Neural crest cell (in vitro differentiated cells): ENCODE measurements around the gene RPLP2. TPM values are rescaled to one million over a fixed set of nuclear protein-coding genes. Genes with fewer than 3 reads are reported as not detected.

Source experiments
- DNase-seq: peaks from one replicate; pipeline ENCODE4 v3.0.0; 2021; ENCODE audit warnings: low read depth, mixed read lengths, low spot score
- H3K27ac Mint-ChIP-seq: one replicate; pipeline ENCODE4 v1.8.0; 2021; ENCODE audit warnings: mild to moderate bottlenecking, mixed read lengths; ENCODE audit not compliant: unreplicated experiment
- H3K27me3 Mint-ChIP-seq: 2 replicates; pipeline ENCODE4 v1.8.0; 2021; ENCODE audit warnings: low read depth, mild to moderate bottlenecking, mixed read lengths
- H3K36me3 Mint-ChIP-seq: 2 replicates; pipeline ENCODE4 v1.8.0; 2021; ENCODE audit warnings: low read depth, mild to moderate bottlenecking, mixed read lengths
- H3K4me1 Mint-ChIP-seq: 2 replicates; pipeline ENCODE4 v1.8.0; 2021; ENCODE audit warnings: mixed read lengths
- H3K4me3 Mint-ChIP-seq: one replicate; pipeline ENCODE4 v1.8.0; 2021; ENCODE audit warnings: mild to moderate bottlenecking, mixed read lengths
- H3K9me3 Mint-ChIP-seq: 2 replicates; pipeline ENCODE4 v1.8.0; 2021; ENCODE audit warnings: mixed read lengths
- total RNA-seq: library from RNA; stranded (reverse); gene quantifications from 2 replicates; pipeline ENCODE4 v1.2.1, GENCODE V29; 2021
- TF ChIP-seq, protein P1 (sequence below): fragments of 200-600 bp; sonication (generic); conservative IDR thresholded peaks from 2 replicates; pipeline ENCODE4 v1.5.0; 2021; ENCODE audit warnings: antibody characterized with exemption, mild to moderate bottlenecking

RPLP2 gene
- total RNA-seq, 1 donor from 2014 or later: 1,810 TPM

DNA sequence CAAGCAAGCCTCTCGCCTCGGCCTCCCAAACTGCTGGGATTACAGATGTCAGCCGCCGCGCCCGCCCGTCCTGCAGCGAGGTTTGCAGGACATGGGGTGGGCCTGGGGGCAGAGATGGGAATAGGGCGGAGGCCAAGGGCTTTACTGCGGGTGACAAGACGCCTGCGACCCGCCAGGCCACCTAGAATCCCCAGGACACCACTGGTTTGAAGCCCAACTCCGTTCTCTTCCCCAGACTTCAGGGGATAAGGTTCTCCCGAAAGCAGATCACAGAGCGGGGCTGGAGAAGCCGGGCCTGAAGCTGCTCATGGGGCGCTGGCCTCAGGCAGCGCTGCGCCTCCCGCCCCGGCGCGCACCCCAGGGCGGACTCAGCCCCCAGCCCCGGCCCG is 32.2 kb downstream of the RPLP2 start:
- Mint-ChIP-seq H3K27me3 (peaks cover 10% of the 10 kb centered on the region), H3K4me1 (peaks cover 18% of the 10 kb centered on the region), H3K4me3 (peak overlapping the region; percentile 92), H3K9me3 (no peaks in the 10 kb centered on the region), H3K27ac (no peak overlapping the region), H3K36me3 (peaks cover 5% of the 10 kb centered on the region)
- no peak for DNase-seq
- TF ChIP-seq, protein P1, sequence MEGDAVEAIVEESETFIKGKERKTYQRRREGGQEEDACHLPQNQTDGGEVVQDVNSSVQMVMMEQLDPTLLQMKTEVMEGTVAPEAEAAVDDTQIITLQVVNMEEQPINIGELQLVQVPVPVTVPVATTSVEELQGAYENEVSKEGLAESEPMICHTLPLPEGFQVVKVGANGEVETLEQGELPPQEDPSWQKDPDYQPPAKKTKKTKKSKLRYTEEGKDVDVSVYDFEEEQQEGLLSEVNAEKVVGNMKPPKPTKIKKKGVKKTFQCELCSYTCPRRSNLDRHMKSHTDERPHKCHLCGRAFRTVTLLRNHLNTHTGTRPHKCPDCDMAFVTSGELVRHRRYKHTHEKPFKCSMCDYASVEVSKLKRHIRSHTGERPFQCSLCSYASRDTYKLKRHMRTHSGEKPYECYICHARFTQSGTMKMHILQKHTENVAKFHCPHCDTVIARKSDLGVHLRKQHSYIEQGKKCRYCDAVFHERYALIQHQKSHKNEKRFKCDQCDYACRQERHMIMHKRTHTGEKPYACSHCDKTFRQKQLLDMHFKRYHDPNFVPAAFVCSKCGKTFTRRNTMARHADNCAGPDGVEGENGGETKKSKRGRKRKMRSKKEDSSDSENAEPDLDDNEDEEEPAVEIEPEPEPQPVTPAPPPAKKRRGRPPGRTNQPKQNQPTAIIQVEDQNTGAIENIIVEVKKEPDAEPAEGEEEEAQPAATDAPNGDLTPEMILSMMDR: no peak

DNA sequence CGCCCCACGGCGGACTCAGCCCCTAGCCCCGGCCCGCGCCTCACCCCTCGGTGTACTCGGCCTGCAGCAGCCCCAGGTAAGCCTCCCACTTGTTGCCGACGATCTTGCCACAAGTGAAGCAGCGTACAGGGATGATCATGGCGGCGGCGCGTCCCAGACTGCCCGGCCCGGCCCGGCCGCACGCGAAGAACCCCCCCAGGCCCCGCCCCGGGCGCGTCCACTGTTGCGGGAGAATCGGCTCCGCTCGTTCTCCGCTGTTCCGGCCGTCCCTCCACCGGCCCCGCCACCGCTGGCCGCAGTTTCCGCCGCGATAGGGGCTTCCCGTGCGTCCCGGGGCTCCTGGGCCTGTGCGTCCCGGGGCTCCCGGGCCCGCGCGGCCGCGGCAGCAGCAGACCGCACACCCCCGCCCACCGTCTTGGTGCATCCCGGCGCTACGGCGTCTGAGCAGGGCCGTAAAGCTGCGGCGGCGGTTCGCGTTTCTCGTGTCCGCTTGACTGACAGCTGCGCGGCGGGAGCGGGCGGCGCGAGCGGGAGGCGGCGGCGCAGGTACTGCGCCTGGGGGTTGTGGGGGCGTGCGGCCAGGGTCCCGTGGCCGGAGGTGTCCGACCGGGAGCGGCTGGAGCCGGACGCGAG is 32.7 kb downstream of the RPLP2 start, which contains the start of the genes POLR2L and TSPAN4:
Gene POLR2L, minus strand, starts transcription at position 160 of the 633 bp plus-strand sequence. Its CDS starts 21 bp downstream, at position 139.
Gene TSPAN4, plus strand, starts transcription at position 483 of the 633 bp plus-strand sequence. CDS start 7,453 bp downstream, outside the sequence.
- DNase-seq: peak; percentile 84
- Mint-ChIP-seq H3K27me3 (peaks cover 10% of the 10 kb centered on the region), H3K9me3 (no peaks in the 10 kb centered on the region), H3K36me3 (peaks cover 5% of the 10 kb centered on the region), H3K4me3 (peak within 1 kb of the TSS; percentile 92), H3K4me1 (peaks cover 18% of the 10 kb centered on the region), H3K27ac (peak within 1 kb of the TSS; percentile 43)
- TF ChIP-seq, protein P1: no peak

DNA sequence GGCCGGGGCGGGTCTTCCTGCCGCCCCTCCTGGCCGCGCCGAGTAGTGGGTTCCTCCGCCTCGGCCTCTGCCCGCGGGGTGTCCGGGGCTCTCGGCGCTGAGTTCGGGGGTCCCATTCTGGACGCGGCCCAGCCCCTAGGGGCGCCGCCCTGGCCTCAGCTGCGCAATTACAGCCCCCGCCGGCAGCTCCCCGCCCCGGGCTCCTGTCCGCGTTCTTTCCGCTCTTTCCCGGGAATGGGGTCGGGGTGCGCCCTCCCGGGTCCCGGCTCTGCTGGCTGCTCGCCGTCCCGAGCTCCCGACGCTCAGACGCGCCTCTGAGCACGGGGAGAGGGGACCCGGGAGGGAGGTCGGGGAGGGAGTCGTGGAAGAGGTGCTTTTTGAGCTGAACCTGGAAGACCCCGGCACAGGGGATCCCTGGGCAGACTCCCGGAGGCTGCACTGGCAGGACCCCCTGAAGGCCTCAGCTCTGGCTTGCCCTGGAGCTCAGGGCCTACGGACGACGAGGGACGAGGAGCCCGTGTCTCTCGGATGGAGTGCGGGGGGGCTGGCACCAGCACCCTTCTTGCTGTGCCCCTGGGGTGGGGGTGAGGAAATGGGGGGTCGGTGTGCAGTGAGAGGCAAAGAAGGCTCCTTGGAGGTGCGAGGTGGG is 33.4 kb downstream of the RPLP2 start:
- H3K36me3 Mint-ChIP-seq: peaks cover 5% of the 10 kb centered on the region
- H3K9me3 Mint-ChIP-seq: no peaks in the 10 kb centered on the region
- H3K4me1 Mint-ChIP-seq: peaks cover 18% of the 10 kb centered on the region
- TF ChIP-seq, protein P1: peak; percentile 32
- H3K4me3 Mint-ChIP-seq: peak overlapping the region; percentile 85
- peaks cover 10% of the 10 kb centered on the region for H3K27me3 Mint-ChIP-seq
- DNase-seq: no peak
- H3K27ac Mint-ChIP-seq: peak overlapping the region; percentile 43

DNA sequence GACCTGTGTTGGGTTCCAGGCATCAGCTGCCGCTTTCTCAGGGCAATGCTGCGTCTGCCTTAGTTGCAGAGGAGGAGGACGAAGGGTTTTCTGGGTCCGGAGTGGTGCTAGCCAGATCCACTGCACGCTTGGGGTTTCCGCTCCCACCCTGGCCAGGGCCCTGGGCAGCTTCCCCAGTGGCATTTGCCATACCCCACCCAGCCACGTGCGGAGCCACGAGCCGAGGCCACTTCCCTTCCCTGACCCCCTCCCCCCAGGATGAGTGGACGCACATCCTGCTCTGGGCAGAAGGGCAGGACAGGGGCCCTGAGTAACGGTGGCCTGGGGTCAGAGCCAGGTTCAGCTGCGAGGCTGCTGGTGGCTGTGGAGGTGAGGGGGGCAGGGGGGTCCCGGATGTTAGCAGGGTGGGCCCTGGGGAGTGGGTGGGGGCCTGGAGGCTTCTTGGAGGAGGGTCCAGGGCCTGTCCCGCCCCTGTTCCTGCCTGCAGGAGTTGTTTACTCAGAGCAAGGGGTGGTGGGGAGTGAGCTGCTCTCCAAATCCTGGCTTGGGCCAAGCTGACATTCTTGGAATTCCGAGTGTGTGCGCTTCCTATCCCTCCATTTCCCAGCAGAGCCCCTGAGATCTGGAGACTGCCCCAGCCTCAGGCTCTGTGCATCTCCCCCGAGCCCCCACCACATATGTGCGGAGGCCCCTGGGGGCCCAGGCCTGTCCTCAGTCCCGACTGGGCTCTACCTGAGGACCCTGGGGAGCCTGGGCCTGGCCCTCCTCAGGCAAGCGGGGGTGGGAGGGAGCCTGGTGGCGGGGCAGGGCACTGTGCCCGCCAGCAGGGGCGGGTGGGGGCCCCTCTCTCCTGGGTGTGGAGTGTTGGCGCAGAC is 34.3 kb downstream of the RPLP2 start:
- TF ChIP-seq, protein P1: no peak
- no peak overlapping the region for H3K27ac Mint-ChIP-seq
- H3K4me1 Mint-ChIP-seq: peaks cover 18% of the 10 kb centered on the region
- peaks cover 5% of the 10 kb centered on the region for H3K36me3 Mint-ChIP-seq
- peak overlapping the region; percentile 89 for H3K4me3 Mint-ChIP-seq
- DNase-seq: no peak
- H3K9me3 Mint-ChIP-seq: no peaks in the 10 kb centered on the region
- peaks cover 15% of the 10 kb centered on the region for H3K27me3 Mint-ChIP-seq
